HG02798 (cell line): ENCODE results near the gene MPPED1.

Source experiments
- ATAC-seq: cut with Tn5 transposase; IDR thresholded peaks from one replicate; pipeline ENCODE4 v1.9.1; 2021; ENCODE audit warnings: mild to moderate bottlenecking; ENCODE audit not compliant: unreplicated experiment, poor library complexity

MPPED1 gene

GRCh38 chr22:43442386-43443151 lies 30.8 kb downstream of the MPPED1 start:
- ATAC-seq, result no peak

- ATAC-seq, result no peak
These were observed 31.3 kb downstream of the MPPED1 start for GRCh38 chr22:43443152-43443471.

GRCh38 chr22:43446037-43446803 lies 34.4 kb downstream of the MPPED1 start:
- ATAC-seq, result no peak

- no peak for ATAC-seq
These were observed 35.1 kb downstream of the MPPED1 start for GRCh38 chr22:43446916-43447315.

- ATAC-seq, result no peak
These were observed 35.6 kb downstream of the MPPED1 start for GRCh38 chr22:43447380-43447779.

- ATAC-seq, result no peak
These were observed 36.2 kb downstream of the MPPED1 start for GRCh38 chr22:43448048-43448447.

- ATAC-seq, result no peak
These were observed 37.5 kb downstream of the MPPED1 start for GRCh38 chr22:43449205-43449830.

- no peak for ATAC-seq
These were observed 38.0 kb downstream of the MPPED1 start for GRCh38 chr22:43449831-43450225.

GRCh38 chr22:43451371-43452050 lies 39.7 kb downstream of the MPPED1 start:
- no peak for ATAC-seq

- no peak for ATAC-seq
These were observed 44.0 kb downstream of the MPPED1 start for GRCh38 chr22:43455846-43456245.

- ATAC-seq, result no peak
These were observed 45.2 kb downstream of the MPPED1 start for GRCh38 chr22:43457002-43457401.

GRCh38 chr22:43462701-43463100 lies 50.9 kb downstream of the MPPED1 start:
- no peak for ATAC-seq

- no peak for ATAC-seq
These were observed 53.0 kb downstream of the MPPED1 start for GRCh38 chr22:43464809-43465208.

- ATAC-seq, result no peak
These were observed 53.6 kb downstream of the MPPED1 start for GRCh38 chr22:43465291-43466015.

GRCh38 chr22:43466710-43467109 lies 54.9 kb downstream of the MPPED1 start:
- ATAC-seq, result no peak

GRCh38 chr22:43467216-43467940 lies 55.6 kb downstream of the MPPED1 start:
- ATAC-seq, result no peak

GRCh38 chr22:43470253-43470652 lies 58.4 kb downstream of the MPPED1 start:
- no peak for ATAC-seq

GRCh38 chr22:43470941-43471585 lies 59.2 kb downstream of the MPPED1 start:
- no peak for ATAC-seq

GRCh38 chr22:43471606-43472135 lies 59.9 kb downstream of the MPPED1 start:
- ATAC-seq, result no peak
